ENCODE results near the gene IL17C. TPM values are rescaled to one million over a fixed set of nuclear protein-coding genes. Genes with fewer than 3 reads are reported as not detected.

The IL17C gene
- total and polyA plus RNA-seq, 9 of the 15 experiments (the other 6 are each of a cell fraction or from before 2014, with no cell fraction given): not detected

- Histone ChIP-seq H4K20me1 (replicated peaks; ENCODE audit: control insufficient read depth, insufficient read depth, low read length) (no peaks in the 10 kb centered on the region), H3K9ac (ENCODE audit: insufficient read depth in 1 of 2, low read depth in 2 of 2, low read length in 2 of 2) (no peak overlapping the region), H3K4me3 (no peak overlapping the region), H3K9me1 (ENCODE audit: control insufficient read depth, insufficient read depth, low read length) (no peaks in the 10 kb centered on the region), H3K4me1 (replicated peaks in 1 of 2; ENCODE audit: control insufficient read depth in 2 of 2, insufficient read depth in 2 of 2, low read length in 2 of 2) (peaks cover 0 to 11% of the 10 kb centered on the region in 2 experiments; a peak in 1 of 5 replicates), H3K27me3 (ENCODE audit: control insufficient read depth in 2 of 2, insufficient read depth in 2 of 2, low read length in 2 of 2) (no peaks in the 10 kb centered on the region), H2AFZ (ENCODE audit: low read depth, low read length) (no peak overlapping the region), H3K36me3 (ENCODE audit: control insufficient read depth, insufficient read depth, low read length) (peaks cover 79% of the 10 kb centered on the region), H3K9me3 (replicated peaks; ENCODE audit: control insufficient read depth, insufficient read depth, low read depth, low read length) (no peaks in the 10 kb centered on the region), H3K27ac (ENCODE audit: extremely low read depth, low read depth, low read length) (no peak overlapping the region), H3K4me2 (ENCODE audit: insufficient read depth, low read length) (no peak overlapping the region), H3K79me2 (ENCODE audit: control insufficient read depth, insufficient read depth, low read length) (peaks cover 20% of the 10 kb centered on the region)
- DNase-seq (ENCODE audit: extremely low read depth in 1 of 4, low spot score in 3 of 4): no peak
- intact Hi-C loops (cut with micrococcal nuclease): no loop called here
- no TSS peak for BruUV-seq (replicated peaks)
- FAIRE-seq: peak; percentile 11
- in situ Hi-C loops (cut with MboI): no loop called here
- 71% methylated on average over 3 of the region's 3 CpGs for WGBS (ENCODE audit: insufficient coverage, low coverage, missing lambda C conversion rate)
- ChIA-PET POLR2A (interaction anchor here (0.8 to 1.3 kb wide), 2 partner anchors 19 to 26 kb away, joined by 3 to 5 read pairs; no protein-coding TSS in a partner anchor), CTCF (ENCODE audit: low intra/inter-chr PET ratio) (no interaction called here)
- peak; percentile 51; the same call in 2 of the 3 replicates for ATAC-seq
- TF ChIP-seq ZNF133 (CRISPR knock-in tag; IDR thresholded peaks at IDR 0.05) (no peak), ZNF316 (IDR thresholded peaks at IDR 0.05) (peak; percentile 64), PTRF (tag; IDR thresholded peaks at IDR 0.05) (no peak), HMG20B (CRISPR knock-in tag; IDR thresholded peaks at IDR 0.05) (no peak), NEUROD1 (IDR thresholded peaks at IDR 0.05; ENCODE audit: borderline replicate concordance, low read depth, low read length, partially characterized antibody) (no peak), ZNF184 (CRISPR knock-in tag; IDR thresholded peaks at IDR 0.05) (no peak), RREB1 (CRISPR knock-in tag; IDR thresholded peaks at IDR 0.05) (no peak), ZNF586 (CRISPR knock-in tag; conservative IDR thresholded peaks at IDR 0.05) (no peak), ILK (tag; IDR thresholded peaks at IDR 0.05; ENCODE audit: borderline replicate concordance, low read depth) (no peak), ZNF140 (CRISPR knock-in tag; IDR thresholded peaks at IDR 0.05) (no peak), RUNX1 (IDR thresholded peaks at IDR 0.05; ENCODE audit: low read depth) (no peak), ATF2 (CRISPR knock-in tag; IDR thresholded peaks at IDR 0.05) (no peak), CEBPB (tag; IDR thresholded peaks at IDR 0.05) (peak; percentile 55), U2AF1 (optimal IDR thresholded peaks at IDR 0.05; ENCODE audit: low read depth, low read length) (no peak), DMBX1 (CRISPR knock-in tag; IDR thresholded peaks at IDR 0.05; ENCODE audit: borderline replicate concordance) (no peak), SRSF9 (IDR thresholded peaks at IDR 0.05; ENCODE audit: borderline replicate concordance, low read depth, low read length) (no peak), NFIC (IDR thresholded peaks at IDR 0.05) (no peak), EZH2 (IDR thresholded peaks at IDR 0.05; ENCODE audit: borderline replicate concordance, low read depth, low read length) (no peak), IFI16 (CRISPR knock-in tag; IDR thresholded peaks at IDR 0.05) (no peak)
These were observed 41.9 kb upstream of the IL17C start for GRCh38 chr16:88596483-88596882.

All from K562 (cell line).